ENCODE results near the gene MTX2. TPM values are rescaled to one million over a fixed set of nuclear protein-coding genes. Genes with fewer than 3 reads are reported as not detected.

The MTX2 gene
- total and polyA plus RNA-seq, 9 of the 15 experiments (the other 6 are each of a cell fraction or from before 2014, with no cell fraction given) = 38.1 to 170 (median 88.0) TPM

DNA sequence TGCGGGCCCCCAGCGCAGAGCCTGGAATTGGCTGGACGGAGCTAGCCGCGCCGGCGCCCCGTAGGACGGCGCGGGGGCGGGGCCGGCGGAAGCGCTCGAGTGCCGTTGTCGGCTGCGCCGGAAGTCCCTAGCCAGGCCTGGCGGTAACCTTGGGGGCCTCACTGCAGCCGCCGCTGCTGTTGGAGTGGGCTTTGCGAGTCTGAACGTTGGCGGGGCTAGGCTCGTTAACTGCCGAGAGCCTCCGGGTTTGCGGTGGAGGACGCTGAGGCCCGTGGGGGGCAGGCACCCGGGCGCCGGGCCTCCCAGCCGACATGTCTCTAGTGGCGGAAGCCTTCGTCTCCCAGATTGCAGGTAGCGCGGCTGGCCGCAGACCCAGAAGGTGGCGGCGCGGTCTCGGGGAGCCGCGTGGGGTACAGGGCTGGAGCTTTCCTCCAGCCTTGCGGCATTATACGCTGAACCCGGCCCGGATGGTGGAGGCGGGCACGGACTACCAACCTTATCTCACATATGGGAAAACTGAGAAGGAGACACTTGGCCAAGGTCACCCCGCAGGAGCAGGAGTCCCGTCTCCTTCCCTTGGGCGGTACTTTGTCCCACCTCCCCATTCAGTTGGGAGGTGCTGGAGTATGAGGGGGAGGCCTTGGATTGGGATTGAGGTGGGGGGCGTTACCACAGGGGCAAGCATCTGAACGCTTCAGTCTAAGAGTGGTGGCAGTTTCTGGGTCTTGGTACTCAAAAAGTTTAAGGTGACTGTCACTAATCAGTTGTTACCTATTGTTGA, at the start of gene MTX2 (continued):
- 0 out of 2 replicates have a peak, but pooled peaks have one; percentile 22 for TF ChIP-seq ARID1B (IDR thresholded peaks at IDR 0.05)
- no peak for TF ChIP-seq ETV6 (IDR thresholded peaks at IDR 0.05; ENCODE audit: borderline replicate concordance in 1 of 2, low read depth in 2 of 2, low read length in 1 of 2)
- TF ChIP-seq ETV6 (CRISPR knock-in tag; IDR thresholded peaks at IDR 0.05; ENCODE audit: borderline replicate concordance) = no peak
- TF ChIP-seq, protein P1, sequence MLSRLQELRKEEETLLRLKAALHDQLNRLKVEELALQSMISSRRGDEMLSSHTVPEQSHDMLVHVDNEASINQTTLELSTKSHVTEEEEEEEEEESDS (CRISPR knock-in tag; IDR thresholded peaks at IDR 0.05) = no peak
- no peak for TF ChIP-seq NELFE (IDR thresholded peaks at IDR 0.05; ENCODE audit: insufficient read depth, insufficient read length)
- no peak for TF ChIP-seq ZBTB43 (CRISPR knock-in tag; IDR thresholded peaks at IDR 0.05)
- TF ChIP-seq ZKSCAN8 (CRISPR knock-in tag; IDR thresholded peaks at IDR 0.05) = no peak; the same call in 1 of the 2 replicates
- no peak for TF ChIP-seq BMI1 (IDR thresholded peaks at IDR 0.05; ENCODE audit: low read length)
- TF ChIP-seq, protein P2, sequence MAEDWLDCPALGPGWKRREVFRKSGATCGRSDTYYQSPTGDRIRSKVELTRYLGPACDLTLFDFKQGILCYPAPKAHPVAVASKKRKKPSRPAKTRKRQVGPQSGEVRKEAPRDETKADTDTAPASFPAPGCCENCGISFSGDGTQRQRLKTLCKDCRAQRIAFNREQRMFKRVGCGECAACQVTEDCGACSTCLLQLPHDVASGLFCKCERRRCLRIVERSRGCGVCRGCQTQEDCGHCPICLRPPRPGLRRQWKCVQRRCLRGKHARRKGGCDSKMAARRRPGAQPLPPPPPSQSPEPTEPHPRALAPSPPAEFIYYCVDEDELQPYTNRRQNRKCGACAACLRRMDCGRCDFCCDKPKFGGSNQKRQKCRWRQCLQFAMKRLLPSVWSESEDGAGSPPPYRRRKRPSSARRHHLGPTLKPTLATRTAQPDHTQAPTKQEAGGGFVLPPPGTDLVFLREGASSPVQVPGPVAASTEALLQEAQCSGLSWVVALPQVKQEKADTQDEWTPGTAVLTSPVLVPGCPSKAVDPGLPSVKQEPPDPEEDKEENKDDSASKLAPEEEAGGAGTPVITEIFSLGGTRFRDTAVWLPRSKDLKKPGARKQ (CRISPR knock-in tag; IDR thresholded peaks at IDR 0.05) = no peak
- TF ChIP-seq, protein P3, sequence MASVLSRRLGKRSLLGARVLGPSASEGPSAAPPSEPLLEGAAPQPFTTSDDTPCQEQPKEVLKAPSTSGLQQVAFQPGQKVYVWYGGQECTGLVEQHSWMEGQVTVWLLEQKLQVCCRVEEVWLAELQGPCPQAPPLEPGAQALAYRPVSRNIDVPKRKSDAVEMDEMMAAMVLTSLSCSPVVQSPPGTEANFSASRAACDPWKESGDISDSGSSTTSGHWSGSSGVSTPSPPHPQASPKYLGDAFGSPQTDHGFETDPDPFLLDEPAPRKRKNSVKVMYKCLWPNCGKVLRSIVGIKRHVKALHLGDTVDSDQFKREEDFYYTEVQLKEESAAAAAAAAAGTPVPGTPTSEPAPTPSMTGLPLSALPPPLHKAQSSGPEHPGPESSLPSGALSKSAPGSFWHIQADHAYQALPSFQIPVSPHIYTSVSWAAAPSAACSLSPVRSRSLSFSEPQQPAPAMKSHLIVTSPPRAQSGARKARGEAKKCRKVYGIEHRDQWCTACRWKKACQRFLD (CRISPR knock-in tag; IDR thresholded peaks at IDR 0.05) = peak; percentile 66; the same call in 1 of the 2 replicates
- no peak for TF ChIP-seq ZNF507 (tag; conservative IDR thresholded peaks at IDR 0.05)
- TF ChIP-seq ZNF639 (CRISPR knock-in tag; conservative IDR thresholded peaks at IDR 0.05 in 1 of 2, IDR thresholded peaks at IDR 0.05 in 1 of 2) = peak in 1 of 2 experiments; percentile 86; a peak in 2 of 4 replicates
- TF ChIP-seq CBX3 (IDR thresholded peaks at IDR 0.05; ENCODE audit: borderline replicate concordance in 1 of 2, low read length in 2 of 2) = no peak; a peak in 1 of 3 replicates
- peak; percentile 28; the same call in 1 of the 2 replicates for TF ChIP-seq TOE1 (IDR thresholded peaks at IDR 0.05; ENCODE audit: borderline replicate concordance)
- TF ChIP-seq TOE1 (CRISPR knock-in tag; IDR thresholded peaks at IDR 0.05; ENCODE audit: borderline replicate concordance, low read depth) = no peak
- TF ChIP-seq NFE2L1 (tag; IDR thresholded peaks at IDR 0.05; ENCODE audit: borderline replicate concordance, low read depth) = no peak
- TF ChIP-seq, protein P4, sequence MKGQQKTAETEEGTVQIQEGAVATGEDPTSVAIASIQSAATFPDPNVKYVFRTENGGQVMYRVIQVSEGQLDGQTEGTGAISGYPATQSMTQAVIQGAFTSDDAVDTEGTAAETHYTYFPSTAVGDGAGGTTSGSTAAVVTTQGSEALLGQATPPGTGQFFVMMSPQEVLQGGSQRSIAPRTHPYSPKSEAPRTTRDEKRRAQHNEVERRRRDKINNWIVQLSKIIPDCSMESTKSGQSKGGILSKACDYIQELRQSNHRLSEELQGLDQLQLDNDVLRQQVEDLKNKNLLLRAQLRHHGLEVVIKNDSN (CRISPR knock-in tag; IDR thresholded peaks at IDR 0.05) = peak; percentile 54
- TF ChIP-seq CEBPG (CRISPR knock-in tag; IDR thresholded peaks at IDR 0.05) = peak; percentile 62; the same call in 1 of the 2 replicates
- no peak for TF ChIP-seq CEBPG (tag; conservative IDR thresholded peaks at IDR 0.05 in 1 of 2, IDR thresholded peaks at IDR 0.05 in 1 of 2)

Measured in K562 (cell line).